ENCODE measurements around the gene INPP5A. TPM values are rescaled to one million over a fixed set of nuclear protein-coding genes. Genes with fewer than 3 reads are reported as not detected.

Gene INPP5A
- total and polyA plus RNA-seq, 2 of the 13 experiments (the other 11 are each of a cell fraction or from before 2014, with no cell fraction given): 17.5 to 37.9 TPM

- no peak overlapping the region for H3K4me3 ChIP-seq (replicated peaks in 1 of 3; ENCODE audit: insufficient read depth in 1 of 3, low read depth in 2 of 3, low read length in 3 of 3)
- H3K4me1 ChIP-seq (ENCODE audit: insufficient read depth, low read length): no peaks in the 10 kb centered on the region
- in situ Hi-C loops (cut with HindIII; ENCODE audit: extremely low pct_ligation_motif_present, low pct_unique_long_range_greater_than_20kb): no loop called here
- no peak overlapping the region for H3K4me2 ChIP-seq (ENCODE audit: low read depth, low read length)
- H3K9ac ChIP-seq (ENCODE audit: insufficient read depth, low read depth, low read length): no peak overlapping the region
- intact Hi-C loops (cut with micrococcal nuclease; ENCODE audit: unreplicated experiment): no loop called here
- WGBS (ENCODE audit: low lambda C conversion rate): 10% methylated on average over 17 of the region's 28 CpGs
- no peak for TF ChIP-seq DRAP1 (CRISPR knock-in tag; IDR thresholded peaks at IDR 0.05)
- TF ChIP-seq PCBP1 (IDR thresholded peaks at IDR 0.05; ENCODE audit: borderline replicate concordance, low read depth, low read length): no peak
- H3K36me3 ChIP-seq (replicated peaks in 1 of 2; ENCODE audit: control insufficient read depth in 1 of 2, insufficient read depth in 2 of 2, low read length in 2 of 2): no peaks in the 10 kb centered on the region
- DNase-seq (ENCODE audit: low spot score): no peak
- ChIA-PET CTCF (ENCODE audit: low intra/inter-chr PET ratio, low total read pairs) (no interaction called here), POLR2A (no interaction called here)
- BruUV-seq (replicated peaks): no TSS peak
- H3K27me3 ChIP-seq (ENCODE audit: control insufficient read depth in 1 of 2, insufficient read depth in 2 of 2, low read length in 2 of 2): peaks cover 7 to 59% of the 10 kb centered on the region in 2 experiments; a peak in 4 of 5 replicates
- ATAC-seq: no peak
- H4K20me1 ChIP-seq (ENCODE audit: insufficient read depth, low read length): no peaks in the 10 kb centered on the region
- H3K9me3 ChIP-seq (ENCODE audit: low read length): no peaks in the 10 kb centered on the region
- no peak overlapping the region for H3K27ac ChIP-seq (ENCODE audit: extremely low read length, insufficient read depth, low read length)
- no peaks in the 10 kb centered on the region for H3K79me2 ChIP-seq (ENCODE audit: insufficient read depth, low read length)
- FAIRE-seq: no peak
- H2AFZ ChIP-seq (ENCODE audit: low read length): no peak overlapping the region
Observed at GRCh38 chr10:132813560-132814468, 276.2 kb downstream of the INPP5A start.

- no peak for FAIRE-seq
- H3K27me3 ChIP-seq (ENCODE audit: control insufficient read depth in 1 of 2, insufficient read depth in 2 of 2, low read length in 2 of 2): peaks cover 7 to 54% of the 10 kb centered on the region in 2 experiments; a peak in 4 of 5 replicates
- in situ Hi-C loops (cut with HindIII; ENCODE audit: extremely low pct_ligation_motif_present, low pct_unique_long_range_greater_than_20kb): no loop called here
- no peak overlapping the region for H3K4me2 ChIP-seq (ENCODE audit: low read depth, low read length)
- no TSS peak for BruUV-seq (replicated peaks)
- H3K9me3 ChIP-seq (ENCODE audit: low read length): no peaks in the 10 kb centered on the region
- no peak overlapping the region for H2AFZ ChIP-seq (ENCODE audit: low read length)
- H3K9ac ChIP-seq (ENCODE audit: insufficient read depth, low read depth, low read length): no peak overlapping the region
- ChIA-PET CTCF (ENCODE audit: low intra/inter-chr PET ratio, low total read pairs) (no interaction called here), POLR2A (no interaction called here)
- no peaks in the 10 kb centered on the region for H3K79me2 ChIP-seq (ENCODE audit: insufficient read depth, low read length)
- H3K4me1 ChIP-seq (ENCODE audit: insufficient read depth, low read length): no peaks in the 10 kb centered on the region
- no peak for DNase-seq (ENCODE audit: low spot score)
- intact Hi-C loops (cut with micrococcal nuclease; ENCODE audit: unreplicated experiment): no loop called here
- H3K27ac ChIP-seq (ENCODE audit: extremely low read length, insufficient read depth, low read length): no peak overlapping the region
- H3K36me3 ChIP-seq (replicated peaks in 1 of 2; ENCODE audit: control insufficient read depth in 1 of 2, insufficient read depth in 2 of 2, low read length in 2 of 2): no peaks in the 10 kb centered on the region
- H4K20me1 ChIP-seq (ENCODE audit: insufficient read depth, low read length): no peaks in the 10 kb centered on the region
- no peak for ATAC-seq
- WGBS (ENCODE audit: low lambda C conversion rate): 6% methylated on average over 10 of the region's 16 CpGs
- no peak overlapping the region for H3K4me3 ChIP-seq (replicated peaks in 1 of 3; ENCODE audit: insufficient read depth in 1 of 3, low read depth in 2 of 3, low read length in 3 of 3)
- TF ChIP-seq ZNF576 (CRISPR knock-in tag; IDR thresholded peaks at IDR 0.05) (no peak), TFAP4 (IDR thresholded peaks at IDR 0.05; ENCODE audit: borderline replicate concordance, low read depth) (no peak), ZBTB4 (CRISPR knock-in tag; IDR thresholded peaks at IDR 0.05; ENCODE audit: borderline replicate concordance) (no peak), POLR2AphosphoS5 (IDR thresholded peaks at IDR 0.05; ENCODE audit: low read depth, low read length) (no peak), MYNN (CRISPR knock-in tag; IDR thresholded peaks at IDR 0.05; ENCODE audit: low read depth) (no peak), MZF1 (CRISPR knock-in tag; IDR thresholded peaks at IDR 0.05; ENCODE audit: borderline replicate concordance) (no peak), ZC3H4 (CRISPR knock-in tag; IDR thresholded peaks at IDR 0.05; ENCODE audit: borderline replicate concordance) (no peak), ISL2 (CRISPR knock-in tag; IDR thresholded peaks at IDR 0.05) (no peak), CREBL2 (CRISPR knock-in tag; IDR thresholded peaks at IDR 0.05; ENCODE audit: borderline replicate concordance) (no peak), PHF20 (CRISPR knock-in tag; IDR thresholded peaks at IDR 0.05) (no peak)
Observed at GRCh38 chr10:132814469-132814856, 276.9 kb downstream of the INPP5A start.

All from HepG2 (cell line).